GM12878 (cell line): ENCODE data around the gene PMEL. TPM values are rescaled to one million over a fixed set of nuclear protein-coding genes. Genes with fewer than 3 reads are reported as not detected.

Source experiments
- ATAC-seq: fragments of 200-7000 bp; cut with Tn5 transposase; 3 replicates; pipeline ENCODE4 v1.9.1; 2020; ENCODE audit warnings: mild to moderate bottlenecking, moderate library complexity
- BruUV-seq: library from RNA; stranded (reverse); fragments of 400-500 nt; replicated peaks from 2 replicates; lab custom pipeline; 2021; lab: Mats Ljungman, UMichigan
- CTCF ChIA-PET: fragments of 300-600 bp; sonication (Branson Sonifier 250); formaldehyde crosslinking; extraction: SDS; loops from one replicate; lab custom pipeline; 2021; ENCODE audit warnings: inconsistent platforms; lab: Yijun Ruan, JAX
- POLR2A ChIA-PET: fragments of 350-600 bp; formaldehyde crosslinking; extraction: SDS; loops from one replicate; lab custom pipeline; 2021; ENCODE audit warnings: inconsistent platforms; lab: Charles Lee
- RAD21 ChIA-PET: fragments of 300-600 bp; sonication (Branson Sonifier 250); formaldehyde crosslinking; loops from one replicate; lab custom pipeline; 2023; ENCODE audit warnings: antibody characterized with exemption; ENCODE audit not compliant: unreplicated experiment; lab: Charles Lee
- SMC1A ChIA-PET: fragments of 300-600 bp; sonication (Branson Sonifier 250); formaldehyde crosslinking; loops from one replicate; lab custom pipeline; 2023; ENCODE audit not compliant: unreplicated experiment, uncharacterized antibody; lab: Charles Lee
- DNase-seq: peaks from one replicate; pipeline ENCODE4 v3.0.0-alpha.2; 2011; ENCODE audit warnings: low read depth, low spot score
- FAIRE-seq: peaks from 3 replicates; lab custom pipeline; 2011; peaks lifted over from hg19 to GRCh38; lab: Jason Lieb, UNC
- H2AFZ ChIP-seq: 2 replicates; pipeline ENCODE4 v1.6.0; 2011; ENCODE audit warnings: low read depth, low read length, control low read depth; ENCODE audit not compliant: control insufficient read depth
- H3K27ac ChIP-seq: 2 replicates; pipeline ENCODE4 v1.5.1; 2011; ENCODE audit warnings: control low read depth; ENCODE audit not compliant: control insufficient read depth, insufficient read depth
- H3K27me3 ChIP-seq, 2 experiments: replicated peaks in 1 of 2; 2 replicates each; pipeline versions ENCODE4 v1.6.0 to v1.6.1; 2011; ENCODE audit warnings: low read length in 1 of 2; ENCODE audit not compliant: control insufficient read depth in 2 of 2, insufficient read depth in 2 of 2
- H3K36me3 ChIP-seq, 2 experiments: 2 replicates each; pipeline ENCODE4 v1.5.1; 2011; ENCODE audit warnings: low read length in 1 of 2; ENCODE audit not compliant: control insufficient read depth in 2 of 2, insufficient read depth in 2 of 2
- H3K4me1 ChIP-seq: 2 replicates; pipeline ENCODE4 v1.6.1; 2011; ENCODE audit warnings: mild to moderate bottlenecking, low read length, moderate library complexity, mixed read lengths; ENCODE audit not compliant: control insufficient read depth, insufficient read depth
- H3K4me2 ChIP-seq: 2 replicates; pipeline ENCODE4 v1.6.0; 2011; ENCODE audit warnings: control low read depth; ENCODE audit not compliant: control insufficient read depth, insufficient read depth
- H3K4me3 ChIP-seq: fragments of 200-600 bp; sonication (generic); 2 replicates; pipeline ENCODE4 v1.5.1; 2016
- H3K79me2 ChIP-seq: 2 replicates; pipeline ENCODE4 v1.6.0; 2011; ENCODE audit warnings: low read length; ENCODE audit not compliant: control insufficient read depth, insufficient read depth
- H3K9ac ChIP-seq: 2 replicates; pipeline ENCODE4 v1.8.0; 2011; ENCODE audit warnings: low read length, control low read depth, mixed read lengths; ENCODE audit not compliant: control insufficient read depth, insufficient read depth
- H3K9me3 ChIP-seq: replicated peaks from 3 replicates; pipeline ENCODE4 v1.5.1; 2011; ENCODE audit warnings: mild to moderate bottlenecking, low read length; ENCODE audit not compliant: control insufficient read depth, insufficient read depth
- H4K20me1 ChIP-seq: 2 replicates; pipeline ENCODE4 v1.6.0; 2011; ENCODE audit not compliant: control insufficient read depth, insufficient read depth
- BCL11A ChIP-seq: IDR thresholded peaks from 2 replicates; pipeline ENCODE4 v1.6.1; 2011; ENCODE audit warnings: low read depth, low read length
- BMI1 ChIP-seq: fragments of 450-650 bp; IDR thresholded peaks from 2 replicates; pipeline ENCODE4 v1.6.1; 2016; ENCODE audit warnings: mild to moderate bottlenecking, moderate library complexity, borderline replicate concordance
- CHD4 ChIP-seq: fragments of 200-600 bp; sonication (generic); IDR thresholded peaks from 2 replicates; pipeline ENCODE4 v1.6.1; 2016; ENCODE audit warnings: mild to moderate bottlenecking
- FOXM1 ChIP-seq: IDR thresholded peaks from 2 replicates; pipeline ENCODE4 v1.6.1; 2012; ENCODE audit warnings: low read depth, mild to moderate bottlenecking, inconsistent platforms, low read length, moderate library complexity
- HCFC1 ChIP-seq: fragments of 150-350 bp; IDR thresholded peaks from 2 replicates; pipeline ENCODE4 v1.6.1; 2014; ENCODE audit warnings: low read length
- KDM1A ChIP-seq: fragments of 200-600 bp; sonication (generic); IDR thresholded peaks from 2 replicates; pipeline ENCODE4 v1.6.1; 2016; ENCODE audit warnings: borderline replicate concordance
- MXI1 ChIP-seq: fragments of 150-350 bp; IDR thresholded peaks from 2 replicates; pipeline ENCODE4 v1.6.1; 2011; ENCODE audit warnings: low read depth, mild to moderate bottlenecking, inconsistent platforms, low read length, improper control_type of control experiment
- NFXL1 ChIP-seq: fragments of 450-650 bp; IDR thresholded peaks from 2 replicates; pipeline ENCODE4 v1.6.1; 2017; ENCODE audit warnings: antibody characterized with exemption, mild to moderate bottlenecking, borderline replicate concordance
- NR2C1 ChIP-seq: fragments of 450-650 bp; IDR thresholded peaks from 2 replicates; pipeline ENCODE4 v1.6.1; 2017; ENCODE audit warnings: antibody characterized with exemption, mild to moderate bottlenecking, moderate library complexity
- PAX5 ChIP-seq: IDR thresholded peaks from 2 replicates; pipeline ENCODE4 v1.6.1; 2011; ENCODE audit warnings: low read depth, low read length, borderline replicate concordance
- POLR2AphosphoS2 ChIP-seq: IDR thresholded peaks from 2 replicates; pipeline ENCODE4 v1.6.1; 2011; ENCODE audit warnings: low read depth, mild to moderate bottlenecking, low read length, improper control_type of control experiment, moderate library complexity
- REST ChIP-seq: IDR thresholded peaks from 2 replicates; pipeline ENCODE4 v1.6.1; 2012; ENCODE audit warnings: mild to moderate bottlenecking, low read depth, low read length
- RUNX3 ChIP-seq: IDR thresholded peaks from 2 replicates; pipeline ENCODE4 v1.6.1; 2012; ENCODE audit warnings: low read length, inconsistent platforms
- TCF7 ChIP-seq: IDR thresholded peaks from 2 replicates; pipeline ENCODE4 v1.6.1; 2014; ENCODE audit warnings: antibody characterized with exemption, borderline replicate concordance
- USF2 ChIP-seq: IDR thresholded peaks from 2 replicates; pipeline ENCODE4 v1.6.1; 2011; ENCODE audit warnings: low read depth, low read length, improper control_type of control experiment, borderline replicate concordance
- ZBED1 ChIP-seq: IDR thresholded peaks from 2 replicates; pipeline ENCODE4 v1.6.1; 2016; ENCODE audit warnings: borderline replicate concordance
- WGBS: methylation state at CpG from one replicate; pipeline ENCODE4 v1.1.6; 2016; ENCODE audit warnings: low lambda C conversion rate; ENCODE audit not compliant: insufficient replicate concordance, insufficient coverage; ENCODE audit errors: missing lambda C conversion rate; 5-methylcytosine and 5-hydroxymethylcytosine counted together
- in situ Hi-C: fragments of 300-500 bp; cut with MboI; formaldehyde crosslinking; loops from 9 replicates; pipeline ENCODE4 v1.14.3; 2018; ENCODE audit warnings: mixed read lengths
- intact Hi-C: fragments of 100-400 bp; cut with micrococcal nuclease; formaldehyde crosslinking; loops from one replicate; pipeline ENCODE4 v1.14.2; 2022; ENCODE audit not compliant: unreplicated experiment
- polyA plus RNA-seq, 11 experiments: library from polyadenylated mRNA; depleted of rRNA in 4 of 11; unstranded in 6 of 11; stranded (reverse) in 5 of 11; fragments of >200 nt; fragmentation: Nextera tagmentation in 4 of 11; fragmentation: Illumina TruSeq in 1 of 11; extraction: Ambion mirVana in 4 of 11; extraction: Trizol in 1 of 11; gene quantifications; 1 replicate in 1 of 11; 2 replicates in 10 of 11; pipeline versions ENCODE4 v1.2.1 to v1.2.3, GENCODE V29; 2011 to 2016; ENCODE audit warnings: inconsistent platforms in 2 of 11, missing spikeins in 2 of 11, low read depth in 1 of 11
- total RNA-seq, 4 experiments: library from RNA; depleted of rRNA in 3 of 4; stranded (reverse); fragments of >200 nt in 3 of 4; fragmentation: Illumina TruSeq in 1 of 4; extraction: Trizol in 1 of 4; gene quantifications; 2 replicates each; pipeline versions ENCODE4 v1.2.1 to v1.2.3, GENCODE V29; 2013 to 2021

Gene PMEL
- total and polyA plus RNA-seq, 10 of the 15 experiments (the other 5 are each of a cell fraction or from before 2014, with no cell fraction given) = 0.32 to 1.6 (median 0.56) TPM

DNA sequence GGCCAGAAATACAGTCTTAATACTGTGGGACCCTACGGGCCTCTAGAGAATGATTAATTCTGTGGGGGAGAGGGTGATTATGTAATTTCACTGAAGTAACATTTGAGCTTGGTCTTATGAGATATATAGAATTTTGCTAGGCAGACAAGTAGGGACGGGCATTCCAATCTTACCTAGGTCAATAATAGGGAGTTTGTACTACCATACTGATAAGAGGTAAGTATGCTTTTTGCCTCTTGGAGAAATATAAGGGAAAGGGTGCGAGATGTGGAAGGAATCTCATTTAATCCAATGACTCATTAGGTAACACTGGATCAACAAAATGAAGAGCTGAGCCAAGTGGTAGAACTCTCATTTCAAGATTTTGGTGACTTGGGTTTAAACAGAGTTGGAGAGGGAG, 13.2 kb upstream of the PMEL start (continued):
- TF ChIP-seq TCF7 = no peak

DNA sequence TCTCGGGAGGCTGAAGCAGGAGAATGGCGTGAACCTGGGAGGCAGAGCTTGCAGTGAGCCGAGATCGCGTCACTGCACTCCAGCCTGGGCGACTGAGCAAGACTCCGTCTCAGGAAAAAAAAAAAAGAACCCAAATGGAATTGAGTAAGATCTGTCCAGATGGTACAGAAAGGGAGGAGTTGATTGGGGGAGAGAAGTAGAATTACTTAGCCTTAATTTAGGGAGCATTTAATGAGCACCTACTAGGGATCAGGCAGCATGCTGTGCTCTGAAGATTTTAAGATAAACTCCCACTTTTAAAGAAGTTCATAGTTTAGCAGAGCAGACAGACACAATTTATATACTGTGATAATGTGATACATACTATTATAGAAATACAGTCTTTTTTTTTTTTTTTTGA, 12.6 kb upstream of the PMEL start:
- SMC1A ChIA-PET = interaction anchor here (1.2 to 2.2 kb wide), 3 partner anchors 8 to 19 kb away, joined by 3 to 6 read pairs (median 3); partner anchors contain the start of gene SUOX
- POLR2A ChIA-PET = no interaction called here
- no peak for FAIRE-seq

More for the DNA sequence above, 12.6 kb upstream of the PMEL start:
- H3K9me3 ChIP-seq = no peaks in the 10 kb centered on the region
- peaks cover 16% of the 10 kb centered on the region for H3K4me1 ChIP-seq
- intact Hi-C loops (no loop called here), in situ Hi-C loops (no loop called here)
- no peak overlapping the region for H3K4me3 ChIP-seq
- H4K20me1 ChIP-seq = no peaks in the 10 kb centered on the region
- 100% methylated on average over 7 of the region's 7 CpGs for whole genome bisulfite sequencing
- TF ChIP-seq BCL11A (no peak), POLR2AphosphoS2 (no peak), CHD4 (no peak), RUNX3 (no peak), FOXM1 (no peak), REST (no peak), PAX5 (no peak), NR2C1 (no peak), BMI1 (no peak), ZBED1 (no peak), HCFC1 (no peak), USF2 (no peak), MXI1 (no peak), NFXL1 (no peak), KDM1A (no peak)
- H3K27ac ChIP-seq = no peak overlapping the region
- no TSS peak for BruUV-seq
- no peak overlapping the region for H3K4me2 ChIP-seq
- RAD21 ChIA-PET = no interaction called here
- peaks cover 35% of the 10 kb centered on the region for H3K79me2 ChIP-seq
- H3K36me3 ChIP-seq = peaks cover 0 to 12% of the 10 kb centered on the region in 2 experiments; a peak in 3 of 4 replicates
- H3K27me3 ChIP-seq = no peaks in the 10 kb centered on the region
- ATAC-seq (no peak), DNase-seq (no peak)
- CTCF ChIA-PET = interaction anchor here (0.8 to 2.2 kb wide), 4 partner anchors 10 to 48 kb away, joined by 3 to 19 read pairs (median 3); partner anchors contain the start of gene SUOX
- H3K9ac ChIP-seq = no peak overlapping the region
- no peak overlapping the region for H2AFZ ChIP-seq
